ENCODE measurements around the gene NBEA. TPM values are rescaled to one million over a fixed set of nuclear protein-coding genes. Genes with fewer than 3 reads are reported as not detected.

Gene NBEA
- polyA plus RNA-seq, 2 of the 4 experiments (the other 2 are of a cell fraction): 3.5 to 11.8 TPM

- ChIA-PET CTCF (no interaction called here), POLR2A (no interaction called here)
- Histone ChIP-seq H3K27ac (no peak overlapping the region), H3K4me1 (no peaks in the 10 kb centered on the region), H3K9me3 (no peaks in the 10 kb centered on the region), H3K4me2 (no peak overlapping the region), H3K4me3 (no peak overlapping the region)
- TF ChIP-seq RNF2 (IDR thresholded peaks at IDR 0.05; ENCODE audit: borderline replicate concordance, low read depth): no peak
- TF ChIP-seq MAFK (IDR thresholded peaks at IDR 0.05; ENCODE audit: partially characterized antibody): peak; percentile 70
- DNase-seq (ENCODE audit: low read depth in 1 of 2, low spot score in 1 of 2) (no peak), FAIRE-seq (no peak), ATAC-seq (no peak)
- 64% methylated on average over 3 of the region's 5 CpGs for WGBS (ENCODE audit: missing lambda C conversion rate)
Observed at GRCh38 chr13:35512271-35512920, 570.3 kb downstream of the NBEA start.

- 92% methylated on average over 7 of the region's 7 CpGs for WGBS (ENCODE audit: missing lambda C conversion rate)
- FAIRE-seq (no peak), ATAC-seq (no peak), DNase-seq (ENCODE audit: low read depth in 1 of 2, low spot score in 1 of 2) (no peak)
- H3K4me2 ChIP-seq: no peak overlapping the region
- TF ChIP-seq CEBPB (IDR thresholded peaks at IDR 0.05) (no peak), MAZ (IDR thresholded peaks at IDR 0.05; ENCODE audit: borderline replicate concordance, low read depth, low read length) (no peak), HEYL (CRISPR knock-in tag; IDR thresholded peaks at IDR 0.05) (no peak), ESRRA (IDR thresholded peaks at IDR 0.05; ENCODE audit: borderline replicate concordance, low read length) (no peak), ZC3H11A (IDR thresholded peaks at IDR 0.05) (no peak), ZSCAN20 (CRISPR knock-in tag; IDR thresholded peaks at IDR 0.05) (no peak), CBX2 (IDR thresholded peaks at IDR 0.05; ENCODE audit: borderline replicate concordance, low read depth) (no peak)
- ChIA-PET CTCF (interaction anchor here (0.6 kb wide), 1 partner anchor 32 kb away, joined by 3 read pairs; no protein-coding TSS in a partner anchor), POLR2A (no interaction called here)
- no peaks in the 10 kb centered on the region for H3K9me3 ChIP-seq
- H3K4me3 ChIP-seq: no peak overlapping the region
- H3K4me1 ChIP-seq: no peaks in the 10 kb centered on the region
- no peak overlapping the region for H3K27ac ChIP-seq
Observed at GRCh38 chr13:35514061-35514477, 572.0 kb downstream of the NBEA start.

GRCh38 chr13:35514801-35515502 is 572.9 kb downstream of the NBEA start:
- no peak overlapping the region for H3K27ac ChIP-seq
- H3K9me3 ChIP-seq: no peaks in the 10 kb centered on the region
- no peak for TF ChIP-seq EHF (CRISPR knock-in tag; IDR thresholded peaks at IDR 0.05)
- no peak for TF ChIP-seq CBX8 (IDR thresholded peaks at IDR 0.05)
- TF ChIP-seq PBX3 (IDR thresholded peaks at IDR 0.05): no peak
- no peak for TF ChIP-seq TFCP2L1 (CRISPR knock-in tag; IDR thresholded peaks at IDR 0.05)
- TF ChIP-seq REST (IDR thresholded peaks at IDR 0.05): no peak
- no peak for TF ChIP-seq POLR2AphosphoS2 (conservative IDR thresholded peaks at IDR 0.05; ENCODE audit: low read length)
- no peak overlapping the region for H3K4me3 ChIP-seq
- no peaks in the 10 kb centered on the region for H3K4me1 ChIP-seq
- no peak overlapping the region for H3K4me2 ChIP-seq
- CTCF ChIA-PET: interaction anchor here (0.6 kb wide), 1 partner anchor 31 kb away, joined by 3 read pairs; no protein-coding TSS in a partner anchor
- 79% methylated on average over 6 of the region's 6 CpGs for WGBS (ENCODE audit: missing lambda C conversion rate)
- POLR2A ChIA-PET: no interaction called here
- DNase-seq (ENCODE audit: low read depth in 1 of 2, low spot score in 1 of 2) (no peak), FAIRE-seq (no peak), ATAC-seq (no peak)

All from A549 (cell line).